Pancreas (tissue), 10 donors: ENCODE results near the gene CELF2. TPM values are rescaled to one million over a fixed set of nuclear protein-coding genes. Genes with fewer than 3 reads are reported as not detected.

Source experiments
- ATAC-seq, 4 donors: fragments of 200-7000 bp; cut with Tn5 transposase; one replicate each; pipeline versions ENCODE4 v1.8.0 to v1.9.1; 2020; ENCODE audit warnings: mild to moderate bottlenecking in 4 of 4, moderate library complexity in 4 of 4
- DNase-seq, 6 donors: peaks; one replicate each; pipeline ENCODE4 v3.0.0-alpha.2; 2020
- FAIRE-seq: peaks from 2 replicates; lab custom pipeline; 2012; peaks lifted over from hg19 to GRCh38; lab: Jason Lieb, UNC
- H3K27ac ChIP-seq, 4 donors: fragments of 200-600 bp; sonication (generic); 1 replicate in 3 of 4; 2 replicates in 1 of 4; pipeline versions ENCODE4 v1.5.0 to v1.8.0; 2020
- H3K27me3 ChIP-seq, 4 donors: fragments of 200-600 bp; one replicate each; pipeline ENCODE4 v1.8.0; 2021
- H3K36me3 ChIP-seq, 3 donors: fragments of 200-600 bp; sonication (generic) in 1 of 3; one replicate each; pipeline versions ENCODE4 v1.5.0 to v1.8.0; 2020 to 2021
- H3K4me1 ChIP-seq, 3 donors: fragments of 200-600 bp; one replicate each; pipeline ENCODE4 v1.8.0; 2021
- H3K4me3 ChIP-seq, 4 donors: fragments of 200-600 bp; sonication (generic) in 2 of 4; one replicate each; pipeline versions ENCODE4 v1.5.0 to v1.8.0; 2020 to 2021
- H3K9me3 ChIP-seq, 4 donors: fragments of 200-600 bp; one replicate each; pipeline ENCODE4 v1.8.0; 2021
- WGBS, 2 donors: extraction: QIAGEN DNeasy Blood & Tissue Kit; methylation state at CpG; one replicate each; pipeline ENCODE4 v1.1.7; 2013; 5-methylcytosine and 5-hydroxymethylcytosine counted together
- intact Hi-C, 3 donors: fragments of 100-400 bp; cut with DNase I; formaldehyde crosslinking; loops; one replicate each; pipeline versions ENCODE4 v1.11.1 to v1.14.2; 2022
- polyA plus RNA-seq, 2 donors: library from polyadenylated mRNA; stranded (reverse); fragments of 200-250 nt; gene quantifications; one replicate each; pipeline ENCODE4 v1.2.3, GENCODE V29; 2013
- total RNA-seq, 6 donors: library from RNA; stranded (reverse); fragmentation: NEBNext Ultra II Directional in 4 of 6; extraction: Animal tissue kit (Norgen Biotek cat#: 25700) in 4 of 6; gene quantifications; one replicate each; pipeline versions ENCODE4 v1.2.1 to v1.2.4, GENCODE V29; 2021 to 2023
- TF ChIP-seq, protein P1 (sequence below), 4 donors: fragments of 200-600 bp; sonication (generic) in 3 of 4; IDR thresholded peaks; one replicate each; pipeline versions ENCODE4 v1.5.0 to v1.8.0; 2021; ENCODE audit warnings: antibody characterized with exemption in 4 of 4
- donor health status: healthy with polysubstance abuse.
- donor health status: DM: no; HTN: no; CAD: no; lungs with moderate emphysema.
- donor health status: DM: no; HTN: no; CAD: no.
- donor health status: control.
- donor health status: control.
- donor health status: Bipolar disorder and iron deficiency.
- donor health status: DM: yes; HTN: yes; CAD: no.
- donor health status: DM: no; HTN: no; CAD: no.
- donor health status: DM: no; HTN: no; CAD: no.
- donor health status: DM: yes; HTN: yes; CAD: no.

CELF2 gene
- total and polyA plus RNA-seq, 8 donors = 1.2 to 11.7 (median 2.2) TPM

DNA sequence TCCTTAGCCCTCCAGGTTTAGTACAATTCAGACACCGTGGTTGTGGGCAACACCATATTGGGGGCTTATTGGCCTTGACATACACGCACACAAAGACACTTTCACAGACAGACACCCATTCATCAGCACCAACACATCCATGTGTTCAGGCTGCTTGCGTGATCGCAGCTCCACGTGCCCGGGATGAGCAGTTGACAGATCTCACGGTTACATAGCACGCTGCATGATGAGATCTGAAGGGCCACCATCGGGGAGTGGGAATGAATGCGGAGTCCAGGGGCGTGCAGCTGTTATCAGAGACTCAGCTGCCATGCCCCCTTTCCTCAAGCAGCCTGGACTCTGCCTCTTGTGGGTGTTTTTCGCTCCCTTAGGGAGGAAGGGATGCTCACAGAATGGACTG lies 308.6 kb downstream of the CELF2 start:
- Histone ChIP-seq H3K9me3 (no peaks in the 10 kb centered on the region), H3K4me1 (no peaks in the 10 kb centered on the region), H3K4me3 (no peak overlapping the region), H3K27me3 (no peaks in the 10 kb centered on the region), H3K27ac (no peak overlapping the region), H3K36me3 (no peaks in the 10 kb centered on the region)
- DNase-seq (no peak), FAIRE-seq (no peak), ATAC-seq (no peak)
- TF ChIP-seq, protein P1, sequence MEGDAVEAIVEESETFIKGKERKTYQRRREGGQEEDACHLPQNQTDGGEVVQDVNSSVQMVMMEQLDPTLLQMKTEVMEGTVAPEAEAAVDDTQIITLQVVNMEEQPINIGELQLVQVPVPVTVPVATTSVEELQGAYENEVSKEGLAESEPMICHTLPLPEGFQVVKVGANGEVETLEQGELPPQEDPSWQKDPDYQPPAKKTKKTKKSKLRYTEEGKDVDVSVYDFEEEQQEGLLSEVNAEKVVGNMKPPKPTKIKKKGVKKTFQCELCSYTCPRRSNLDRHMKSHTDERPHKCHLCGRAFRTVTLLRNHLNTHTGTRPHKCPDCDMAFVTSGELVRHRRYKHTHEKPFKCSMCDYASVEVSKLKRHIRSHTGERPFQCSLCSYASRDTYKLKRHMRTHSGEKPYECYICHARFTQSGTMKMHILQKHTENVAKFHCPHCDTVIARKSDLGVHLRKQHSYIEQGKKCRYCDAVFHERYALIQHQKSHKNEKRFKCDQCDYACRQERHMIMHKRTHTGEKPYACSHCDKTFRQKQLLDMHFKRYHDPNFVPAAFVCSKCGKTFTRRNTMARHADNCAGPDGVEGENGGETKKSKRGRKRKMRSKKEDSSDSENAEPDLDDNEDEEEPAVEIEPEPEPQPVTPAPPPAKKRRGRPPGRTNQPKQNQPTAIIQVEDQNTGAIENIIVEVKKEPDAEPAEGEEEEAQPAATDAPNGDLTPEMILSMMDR (IDR thresholded peaks at IDR 0.05) = no peak
- WGBS, 2 donors = 80 to 85% methylated on average over 12 of the region's 12 CpGs
- intact Hi-C loops = no loop called here

DNA sequence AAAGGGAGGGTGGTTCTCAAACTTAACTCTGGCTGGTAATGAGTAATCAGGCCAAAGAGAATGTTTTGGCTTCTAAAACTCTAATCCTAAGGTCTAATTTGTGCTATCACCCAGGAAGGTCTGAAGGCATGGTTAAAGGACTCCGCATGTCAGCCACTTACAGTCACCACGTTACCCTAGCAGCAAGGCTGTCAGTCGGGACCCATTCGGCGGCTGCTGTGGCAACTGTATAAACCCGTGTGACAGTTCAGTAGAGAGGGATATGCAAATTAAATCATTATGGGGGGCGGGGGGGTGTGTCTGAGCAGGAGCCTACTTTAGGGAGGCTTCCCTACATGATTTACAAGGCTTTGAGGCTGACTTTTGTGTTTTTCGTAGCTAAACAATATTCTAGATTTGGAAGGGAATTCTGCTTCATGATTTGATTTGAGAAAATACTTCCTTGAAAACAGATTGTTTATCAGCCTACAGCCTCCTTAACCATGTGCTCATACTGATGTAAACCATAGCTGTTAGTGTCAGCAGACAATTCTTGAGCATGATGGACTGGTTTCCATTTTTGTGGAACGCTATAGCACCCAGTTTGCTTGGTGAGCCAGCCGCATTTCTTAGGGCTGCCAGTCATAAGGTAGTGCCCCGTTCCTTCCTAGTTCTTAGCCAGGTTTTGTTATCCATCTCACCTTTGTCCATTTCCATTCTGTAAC lies 309.4 kb downstream of the CELF2 start:
- H3K36me3 ChIP-seq = no peaks in the 10 kb centered on the region
- TF ChIP-seq, protein P1 (IDR thresholded peaks at IDR 0.05) = no peak
- H3K27ac ChIP-seq = no peak overlapping the region
- ATAC-seq (no peak), FAIRE-seq (no peak), DNase-seq (no peak)
- 58 to 62% methylated on average over 11 of the region's 11 CpGs for WGBS, 2 donors
- intact Hi-C loops = no loop called here
- no peak overlapping the region for H3K4me3 ChIP-seq
- no peaks in the 10 kb centered on the region for H3K9me3 ChIP-seq
- no peaks in the 10 kb centered on the region for H3K4me1 ChIP-seq
- no peaks in the 10 kb centered on the region for H3K27me3 ChIP-seq

DNA sequence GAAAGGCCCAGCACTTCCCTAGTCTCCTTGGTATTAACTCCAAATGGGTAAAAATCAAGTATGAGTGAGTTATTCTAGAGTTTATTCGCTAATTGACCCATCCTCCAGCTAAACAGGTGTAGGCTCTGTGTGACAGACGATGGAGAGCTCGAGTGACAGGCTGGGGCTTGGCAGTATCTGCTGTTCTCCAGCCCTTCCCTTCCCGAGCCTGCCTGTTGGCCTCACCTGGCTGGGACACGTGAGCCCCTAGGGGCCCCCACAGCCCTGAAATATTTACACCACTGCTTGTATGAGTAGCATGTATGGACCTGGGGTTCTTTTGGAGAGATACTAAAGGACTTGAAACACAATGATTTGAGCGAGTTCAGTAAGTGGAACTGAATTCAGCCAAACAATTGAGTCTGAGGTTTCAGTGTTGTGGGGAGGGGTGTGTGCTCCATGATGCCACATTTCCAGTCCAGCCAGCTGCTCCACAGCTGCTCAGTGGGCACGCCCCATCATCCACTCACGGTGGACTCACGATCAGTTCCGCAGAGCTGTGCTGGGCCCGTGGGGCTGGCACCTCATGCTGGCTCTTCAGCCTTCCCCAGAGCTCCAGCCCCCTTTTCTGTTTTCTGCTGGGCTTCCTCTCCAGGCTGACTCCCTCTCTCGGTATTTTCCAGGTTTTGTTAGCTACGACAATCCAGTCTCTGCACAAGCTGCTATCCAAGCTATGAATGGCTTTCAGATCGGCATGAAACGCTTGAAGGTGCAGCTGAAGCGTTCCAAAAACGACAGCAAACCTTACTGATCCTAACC lies 310.8 kb downstream of the CELF2 start:
- H3K27ac ChIP-seq = no peak overlapping the region
- TF ChIP-seq, protein P1 (IDR thresholded peaks at IDR 0.05) = no peak
- WGBS, 2 donors = 63% methylated on average over 17 of the region's 17 CpGs
- no peaks in the 10 kb centered on the region for H3K36me3 ChIP-seq
- FAIRE-seq = no peak
- ATAC-seq = no peak
- no peaks in the 10 kb centered on the region for H3K4me1 ChIP-seq
- H3K27me3 ChIP-seq = no peaks in the 10 kb centered on the region
- no peak for DNase-seq
- intact Hi-C loops = no loop called here
- H3K4me3 ChIP-seq = no peak overlapping the region
- H3K9me3 ChIP-seq = no peaks in the 10 kb centered on the region

DNA sequence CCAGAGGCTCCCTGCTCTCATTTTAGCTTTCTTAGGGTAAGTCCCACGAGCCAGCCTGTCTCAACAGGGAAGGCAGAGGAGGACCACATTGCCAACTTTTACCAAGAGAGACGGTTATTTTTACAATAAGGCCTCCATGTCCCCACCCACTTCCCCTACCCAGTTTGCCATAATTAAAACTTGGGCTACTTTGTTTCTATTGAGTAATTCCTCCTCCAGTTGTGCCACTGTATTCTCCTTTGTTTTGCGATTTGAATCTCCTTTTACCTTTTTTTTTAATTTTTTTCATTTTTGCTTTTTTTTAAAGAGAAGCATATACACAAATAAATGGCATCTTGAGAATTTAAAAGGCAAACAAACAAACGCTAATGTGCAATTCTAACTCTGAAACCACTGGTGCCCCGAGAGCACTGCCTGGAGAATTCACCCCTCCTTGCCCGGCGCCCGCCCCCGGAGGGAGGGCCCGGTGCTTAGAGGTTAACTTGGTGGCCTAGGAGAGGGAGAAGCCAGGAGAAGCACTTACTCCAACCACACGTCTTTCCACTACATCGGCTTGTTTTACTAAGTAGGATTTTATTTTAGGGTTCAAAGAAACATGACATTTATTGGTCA lies 311.5 kb downstream of the CELF2 start:
- Histone ChIP-seq H3K27ac (no peak overlapping the region), H3K9me3 (no peaks in the 10 kb centered on the region), H3K4me1 (no peaks in the 10 kb centered on the region), H3K27me3 (no peaks in the 10 kb centered on the region), H3K36me3 (no peaks in the 10 kb centered on the region), H3K4me3 (no peak overlapping the region)
- FAIRE-seq (no peak), DNase-seq (no peak), ATAC-seq (no peak)
- TF ChIP-seq, protein P1 (IDR thresholded peaks at IDR 0.05) = no peak
- WGBS, 2 donors = 60 to 66% methylated on average over 12 of the region's 12 CpGs
- intact Hi-C loops = no loop called here
